Tibial artery (tissue), 4 donors: ENCODE measurements around the gene SLC12A5.

Experiments used
- DNase-seq, 2 donors: peaks; one replicate each; pipeline ENCODE4 v3.0.0-alpha.2; 2019
- H3K27ac ChIP-seq, 2 donors: fragments of 200-600 bp; sonication (generic) in 1 of 2; 1 replicate in 1 of 2; 2 replicates in 1 of 2; pipeline ENCODE4 v1.5.1; 2018 to 2019; ENCODE audit warnings: mild to moderate bottlenecking in 1 of 2
- H3K27me3 ChIP-seq, 2 donors: fragments of 200-600 bp; sonication (generic) in 1 of 2; one replicate each; pipeline versions ENCODE4 v1.5.1 to v1.6.0; 2016 to 2019
- H3K36me3 ChIP-seq, 3 donors: fragments of 200-600 bp; sonication (generic) in 2 of 3; one replicate each; pipeline ENCODE4 v1.5.1; 2016 to 2019; ENCODE audit warnings: mild to moderate bottlenecking in 2 of 3
- H3K4me1 ChIP-seq, 4 donors: fragments of 200-600 bp; sonication (generic) in 2 of 4; 1 replicate in 3 of 4; 2 replicates in 1 of 4; pipeline ENCODE4 v1.5.1; 2016 to 2019
- H3K4me3 ChIP-seq, 2 donors: fragments of 200-600 bp; sonication (generic) in 1 of 2; 1 replicate in 1 of 2; 2 replicates in 1 of 2; pipeline ENCODE4 v1.5.1; 2018 to 2019; ENCODE audit warnings: mild to moderate bottlenecking in 2 of 2
- H3K9me3 ChIP-seq, 3 donors: fragments of 200-600 bp; sonication (generic) in 1 of 3; one replicate each; pipeline ENCODE4 v1.5.1; 2016 to 2019
- intact Hi-C: fragments of 100-400 bp; cut with DNase I; formaldehyde crosslinking; loops from one replicate; pipeline ENCODE4 v1.15.0; 2023; ENCODE audit warnings: low total_unique reads
- TF ChIP-seq, protein P1 (sequence below), 2 experiments: fragments of 200-600 bp in 1 of 2; fragments of 450-650 bp in 1 of 2; IDR thresholded peaks; one replicate each; pipeline ENCODE4 v1.5.1; 2017 to 2019; ENCODE audit warnings: antibody characterized with exemption in 2 of 2, mild to moderate bottlenecking in 1 of 2, moderate library complexity in 1 of 2

Gene SLC12A5

DNA sequence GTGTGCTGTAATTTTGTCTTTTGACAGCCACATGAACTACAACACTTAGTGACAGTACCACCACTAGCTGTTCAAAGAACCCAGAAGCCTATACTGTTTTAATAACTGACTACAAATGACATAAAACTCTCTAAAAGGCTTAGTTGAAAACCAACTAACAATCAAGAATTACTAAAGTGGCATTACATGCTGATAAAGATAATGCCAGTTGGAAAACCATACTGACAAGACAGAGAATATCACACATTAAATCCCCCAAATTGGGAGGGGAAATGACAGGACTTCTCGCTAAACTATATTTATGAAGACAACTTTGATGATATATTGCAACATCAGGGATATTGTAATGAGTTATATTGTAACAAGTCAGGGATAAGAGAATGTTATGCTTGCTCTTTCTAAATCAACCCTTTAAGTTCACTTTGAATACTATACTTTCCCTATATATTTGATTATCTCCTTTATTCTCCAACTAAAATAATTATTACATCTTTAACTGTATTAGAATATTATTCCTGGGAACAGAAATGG is 54.6 kb downstream of the SLC12A5 start:
- no peak for DNase-seq
- Histone ChIP-seq H3K36me3 (peaks cover 8 to 9% (median 8%) of the 10 kb centered on the region in 3 donors), H3K27me3 (no peaks in the 10 kb centered on the region), H3K4me3 (no peak overlapping the region), H3K9me3 (no peaks in the 10 kb centered on the region), H3K27ac (no peak overlapping the region), H3K4me1 (peaks cover 0 to 89% (median 61%) of the 10 kb centered on the region in 4 donors)
- intact Hi-C loops: no loop called here
- TF ChIP-seq, protein P1, sequence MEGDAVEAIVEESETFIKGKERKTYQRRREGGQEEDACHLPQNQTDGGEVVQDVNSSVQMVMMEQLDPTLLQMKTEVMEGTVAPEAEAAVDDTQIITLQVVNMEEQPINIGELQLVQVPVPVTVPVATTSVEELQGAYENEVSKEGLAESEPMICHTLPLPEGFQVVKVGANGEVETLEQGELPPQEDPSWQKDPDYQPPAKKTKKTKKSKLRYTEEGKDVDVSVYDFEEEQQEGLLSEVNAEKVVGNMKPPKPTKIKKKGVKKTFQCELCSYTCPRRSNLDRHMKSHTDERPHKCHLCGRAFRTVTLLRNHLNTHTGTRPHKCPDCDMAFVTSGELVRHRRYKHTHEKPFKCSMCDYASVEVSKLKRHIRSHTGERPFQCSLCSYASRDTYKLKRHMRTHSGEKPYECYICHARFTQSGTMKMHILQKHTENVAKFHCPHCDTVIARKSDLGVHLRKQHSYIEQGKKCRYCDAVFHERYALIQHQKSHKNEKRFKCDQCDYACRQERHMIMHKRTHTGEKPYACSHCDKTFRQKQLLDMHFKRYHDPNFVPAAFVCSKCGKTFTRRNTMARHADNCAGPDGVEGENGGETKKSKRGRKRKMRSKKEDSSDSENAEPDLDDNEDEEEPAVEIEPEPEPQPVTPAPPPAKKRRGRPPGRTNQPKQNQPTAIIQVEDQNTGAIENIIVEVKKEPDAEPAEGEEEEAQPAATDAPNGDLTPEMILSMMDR (IDR thresholded peaks at IDR 0.05): no peak

DNA sequence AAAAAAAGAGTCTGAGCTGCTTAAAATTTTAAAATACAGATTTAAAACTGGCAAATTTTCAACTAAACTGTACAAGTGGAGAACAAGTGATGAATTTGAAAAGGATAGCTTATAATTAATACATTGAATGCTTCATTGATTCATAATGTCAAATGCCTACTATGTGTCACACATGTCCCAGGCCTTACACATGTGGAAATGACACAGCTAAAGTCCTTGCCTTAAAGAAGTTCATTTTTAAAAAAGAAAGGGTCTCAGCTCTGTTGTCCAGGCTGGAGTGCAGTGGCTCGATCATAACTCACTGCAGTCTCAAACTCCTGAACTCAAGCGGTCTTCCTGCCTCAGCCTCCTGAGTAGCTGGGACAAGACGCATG is 55.8 kb downstream of the SLC12A5 start:
- intact Hi-C loops: no loop called here
- H3K27me3 ChIP-seq: no peaks in the 10 kb centered on the region
- no peaks in the 10 kb centered on the region for H3K36me3 ChIP-seq
- H3K27ac ChIP-seq: peak overlapping the region in 1 of 2 donors; percentile 36
- TF ChIP-seq, protein P1 (IDR thresholded peaks at IDR 0.05): no peak
- no peak for DNase-seq
- peaks cover 0 to 83% (median 60%) of the 10 kb centered on the region in 4 donors for H3K4me1 ChIP-seq
- no peak overlapping the region for H3K4me3 ChIP-seq
- no peaks in the 10 kb centered on the region for H3K9me3 ChIP-seq

DNA sequence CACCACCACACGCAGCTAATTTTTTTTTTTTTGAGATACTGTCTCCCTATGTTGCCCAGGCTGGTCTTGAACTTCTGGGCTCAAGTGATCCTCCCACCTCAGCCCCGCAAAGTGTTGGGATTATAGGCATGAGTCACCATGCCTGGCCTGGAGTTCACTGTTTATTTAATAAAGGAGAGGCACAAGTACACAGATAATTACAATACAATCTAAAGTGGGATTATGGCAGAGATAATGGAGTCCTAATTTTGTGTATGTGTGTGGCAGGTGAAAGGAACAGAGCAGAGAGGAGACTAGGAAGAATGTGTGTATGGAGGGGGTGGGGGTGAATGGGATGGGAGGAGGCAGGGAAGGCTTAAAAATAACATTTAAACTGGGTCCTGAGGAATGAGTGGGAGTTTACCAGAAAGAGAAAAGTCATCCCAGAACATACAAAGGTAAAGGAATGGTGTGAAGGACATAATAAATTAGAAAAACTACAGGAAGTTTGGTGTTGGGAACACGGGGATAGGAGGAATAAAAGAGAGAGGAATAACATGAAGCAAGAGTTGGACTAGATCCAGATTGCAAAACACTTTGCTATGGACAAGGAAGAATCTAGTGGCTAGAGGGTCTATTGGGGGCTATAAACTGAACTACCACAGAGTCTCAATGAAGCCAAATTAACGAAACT is 56.3 kb downstream of the SLC12A5 start:
- H3K9me3 ChIP-seq: no peaks in the 10 kb centered on the region
- H3K27ac ChIP-seq: peak overlapping the region; percentile 30 to 36
- H3K36me3 ChIP-seq: no peaks in the 10 kb centered on the region
- no peak for DNase-seq
- no peaks in the 10 kb centered on the region for H3K27me3 ChIP-seq
- peaks cover 0 to 81% (median 61%) of the 10 kb centered on the region in 4 donors for H3K4me1 ChIP-seq
- no peak overlapping the region for H3K4me3 ChIP-seq
- TF ChIP-seq, protein P1 (IDR thresholded peaks at IDR 0.05): no peak
- intact Hi-C loops: no loop called here

DNA sequence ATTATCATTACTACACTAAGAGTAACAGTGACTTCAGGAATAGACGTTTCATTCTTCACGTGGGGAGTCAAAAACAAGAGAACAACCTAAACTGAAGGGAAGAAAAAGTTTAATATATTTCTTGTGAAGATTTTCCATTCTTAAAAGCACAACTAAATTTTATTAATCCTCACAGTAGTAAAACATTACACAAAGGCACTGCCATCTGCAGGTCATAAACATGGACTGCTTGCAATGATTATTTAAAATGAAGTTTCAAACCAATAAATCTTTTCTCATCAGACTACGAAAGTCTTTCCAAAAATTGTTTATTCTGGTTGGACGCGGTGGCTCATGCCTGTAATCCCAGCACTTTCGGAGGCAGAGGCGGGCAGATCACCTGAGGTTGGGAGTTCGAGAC is 58.1 kb downstream of the SLC12A5 start:
- no peak for DNase-seq
- intact Hi-C loops: no loop called here
- Histone ChIP-seq H3K4me3 (no peak overlapping the region), H3K27ac (peak overlapping the region in 1 of 2 donors; percentile 97), H3K36me3 (no peaks in the 10 kb centered on the region), H3K4me1 (peaks cover 0 to 72% (median 57%) of the 10 kb centered on the region in 4 donors), H3K27me3 (no peaks in the 10 kb centered on the region), H3K9me3 (no peaks in the 10 kb centered on the region)
- TF ChIP-seq, protein P1 (IDR thresholded peaks at IDR 0.05): peak; percentile 23 to 30

DNA sequence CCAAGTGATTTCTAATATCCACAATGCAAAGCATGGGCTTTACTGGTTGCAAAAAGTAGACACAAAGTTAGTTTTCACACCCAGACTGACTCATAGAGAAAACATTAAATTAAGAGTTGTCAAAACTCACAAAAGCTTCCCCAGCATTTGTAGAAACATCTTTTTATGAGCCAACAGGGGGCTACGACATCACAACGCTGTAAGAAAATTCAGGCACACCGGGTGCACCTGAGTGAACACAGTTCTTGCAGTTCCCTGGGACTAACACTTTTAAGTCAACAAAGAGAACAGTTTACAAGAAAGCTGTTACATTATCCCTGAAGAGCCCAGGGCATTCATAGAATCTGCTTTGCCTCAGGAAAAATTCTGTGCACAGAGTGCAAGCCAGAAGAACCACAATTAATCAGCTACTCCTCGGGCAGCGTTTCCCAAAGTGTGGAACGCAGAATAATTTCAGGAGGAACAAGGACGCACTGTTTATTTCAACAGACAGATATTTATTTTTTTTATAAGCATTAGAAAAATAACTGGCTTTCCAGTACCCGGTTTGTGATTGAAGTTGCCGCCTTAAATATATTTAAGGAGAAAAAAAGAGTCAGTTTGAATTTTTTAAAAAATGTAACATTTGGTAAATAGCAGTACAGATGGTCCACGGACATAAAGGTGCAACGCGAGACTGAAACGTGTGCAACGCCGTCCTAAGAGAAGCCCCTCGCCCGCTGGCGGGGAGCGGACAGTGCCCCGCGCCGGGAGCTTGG is 59.6 kb downstream of the SLC12A5 start:
- peak overlapping the region; percentile 74 to 87 for H3K4me3 ChIP-seq
- peaks cover 0 to 58% (median 46%) of the 10 kb centered on the region in 4 donors for H3K4me1 ChIP-seq
- no peak for DNase-seq
- TF ChIP-seq, protein P1 (IDR thresholded peaks at IDR 0.05): no peak
- H3K36me3 ChIP-seq: no peaks in the 10 kb centered on the region
- no peaks in the 10 kb centered on the region for H3K9me3 ChIP-seq
- H3K27me3 ChIP-seq: no peaks in the 10 kb centered on the region
- intact Hi-C loops: no loop called here
- peak overlapping the region; percentile 97 for H3K27ac ChIP-seq
